HCT116 (cell line): ENCODE data around the gene ACTC1.

Experiments used
- ATF3 ChIP-seq: IDR thresholded peaks from 2 replicates; pipeline ENCODE4 v1.6.1; 2012
- CBX3 ChIP-seq: IDR thresholded peaks from 2 replicates; pipeline ENCODE4 v1.6.1; 2012; ENCODE audit warnings: low read depth
- CEBPB ChIP-seq: IDR thresholded peaks from 2 replicates; pipeline ENCODE4 v1.6.1; 2012; ENCODE audit warnings: low read depth
- CTCF ChIP-seq, 3 experiments: fragments of 200-600 bp in 1 of 3; sonication (generic) in 1 of 3; IDR thresholded peaks in 2 of 3; conservative IDR thresholded peaks in 1 of 3; 2 replicates each; pipeline ENCODE4 v1.5.1; 2012 to 2017; ENCODE audit warnings: low read depth in 2 of 3, low read length in 2 of 3, antibody characterized with exemption in 1 of 3, borderline replicate concordance in 1 of 3, control low read depth in 1 of 3, mild to moderate bottlenecking in 1 of 3, mixed read lengths in 1 of 3, mixed run types in 1 of 3, moderate library complexity in 1 of 3; ENCODE audit not compliant: insufficient read depth in 1 of 3
- ELF1 ChIP-seq: IDR thresholded peaks from 2 replicates; pipeline ENCODE4 v1.6.1; 2012; ENCODE audit warnings: low read depth, borderline replicate concordance
- EZH2 ChIP-seq: fragments of 200-600 bp; sonication (generic); IDR thresholded peaks from 2 replicates; pipeline ENCODE4 v1.6.1; 2017; ENCODE audit warnings: antibody characterized with exemption, mixed run types
- EZH2phosphoT487 ChIP-seq: fragments of 200-600 bp; IDR thresholded peaks from 2 replicates; pipeline ENCODE4 v1.6.1; 2018; ENCODE audit warnings: antibody characterized with exemption, borderline replicate concordance
- POLR2A ChIP-seq: IDR thresholded peaks from 2 replicates; pipeline ENCODE4 v1.7.0; 2011; ENCODE audit warnings: borderline replicate concordance; ENCODE audit not compliant: insufficient read depth, insufficient read length; ENCODE audit errors: extremely low read depth
- POLR2AphosphoS5 ChIP-seq: IDR thresholded peaks from 2 replicates; pipeline ENCODE4 v1.6.1; 2011; ENCODE audit warnings: mild to moderate bottlenecking, low read depth, low read length, moderate library complexity
- TCF7L2 ChIP-seq: IDR thresholded peaks from 2 replicates; pipeline ENCODE4 v1.7.0; 2011; ENCODE audit warnings: borderline replicate concordance, inconsistent platforms; ENCODE audit not compliant: insufficient read depth, insufficient read length; ENCODE audit errors: extremely low read depth
- ZNF274 ChIP-seq: fragments of 200-500 bp; sonication (Bioruptor generic); IDR thresholded peaks from 2 replicates; pipeline ENCODE4 v1.6.1; 2014; ENCODE audit warnings: mild to moderate bottlenecking, low read depth, low read length, inconsistent platforms

GRCh38 chr15:34776606-34777105 is 18.7 kb downstream of the ACTC1 start:
- no peak for TF ChIP-seq ZNF274
- no peak for TF ChIP-seq EZH2
- no peak for TF ChIP-seq POLR2A
- no peak for TF ChIP-seq CTCF (IDR thresholded peaks at IDR 0.05 in 2 of 3, conservative IDR thresholded peaks at IDR 0.05 in 1 of 3; ENCODE audit: borderline replicate concordance in 1 of 3, insufficient read depth in 1 of 3, low read depth in 2 of 3, low read length in 2 of 3)
- TF ChIP-seq CBX3: no peak
- no peak for TF ChIP-seq EZH2phosphoT487
- TF ChIP-seq ELF1: no peak
- no peak for TF ChIP-seq POLR2AphosphoS5
- no peak for TF ChIP-seq CEBPB
- TF ChIP-seq TCF7L2: no peak
- TF ChIP-seq ATF3: no peak
